Measurements from ENCODE around the gene ASF1B. TPM values are rescaled to one million over a fixed set of nuclear protein-coding genes. Genes with fewer than 3 reads are reported as not detected.
A peak's percentile ranks its signal among the peaks of the same experiment; 100 is the strongest.
"Not testable (repeated sequence)": the region's sequence is repeated elsewhere in the genome, so short reads cannot be mapped to it uniquely, and the experiment has no call there.

ASF1B gene
- 108 and 120 TPM in 2 replicates for total RNA-seq (2014; rRNA removed; shearing (Covaris generic))

DNA sequence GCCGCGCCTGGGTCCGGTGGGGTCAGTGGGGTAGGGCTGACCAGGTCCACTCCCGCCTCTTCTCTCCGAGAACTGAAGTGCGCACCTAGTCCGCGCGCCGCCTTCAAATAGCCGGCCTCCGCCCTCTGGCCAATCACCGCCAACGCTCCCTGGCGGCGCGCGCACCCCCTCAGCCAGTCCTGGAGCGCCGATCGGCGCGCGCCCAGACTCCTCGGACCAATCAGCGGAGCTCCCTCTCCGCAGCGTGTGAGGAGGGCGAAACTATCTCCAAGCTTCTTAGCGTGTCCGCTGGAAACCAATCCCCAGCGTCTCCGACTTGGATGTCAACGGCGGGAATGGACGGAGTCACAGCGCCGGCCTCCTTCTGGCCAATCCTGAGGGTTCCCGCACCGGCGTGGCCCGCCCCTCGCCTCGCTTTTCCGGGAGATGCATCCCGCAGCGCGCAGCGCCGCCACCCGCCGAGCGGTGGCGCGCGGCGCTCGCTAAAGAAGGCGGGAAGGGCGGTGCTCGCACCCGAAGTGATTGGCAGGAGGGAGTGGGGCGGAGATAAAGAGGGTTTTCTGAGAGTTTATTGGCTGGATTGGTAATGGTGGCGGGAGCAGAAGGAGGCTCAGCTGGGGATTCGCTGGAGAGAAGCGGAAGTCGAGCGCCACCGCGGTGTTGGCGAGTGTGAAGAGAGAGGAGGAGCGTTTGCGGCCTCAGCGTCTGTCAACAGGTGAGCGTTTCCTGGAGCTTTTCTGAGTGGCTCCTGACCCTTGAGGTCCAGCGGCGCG is at the start of gene ASF1B:
ASF1B (minus strand) TSS at position 81 of the 773 bp plus-strand sequence. CDS start 133 bp downstream, outside the sequence.
- in situ Hi-C loops (cut with HindIII; ENCODE audit: low sequenced_read_pairs): no loop called here
- peak; percentile 100 for DNase-seq (ENCODE audit: low spot score)

DNA sequence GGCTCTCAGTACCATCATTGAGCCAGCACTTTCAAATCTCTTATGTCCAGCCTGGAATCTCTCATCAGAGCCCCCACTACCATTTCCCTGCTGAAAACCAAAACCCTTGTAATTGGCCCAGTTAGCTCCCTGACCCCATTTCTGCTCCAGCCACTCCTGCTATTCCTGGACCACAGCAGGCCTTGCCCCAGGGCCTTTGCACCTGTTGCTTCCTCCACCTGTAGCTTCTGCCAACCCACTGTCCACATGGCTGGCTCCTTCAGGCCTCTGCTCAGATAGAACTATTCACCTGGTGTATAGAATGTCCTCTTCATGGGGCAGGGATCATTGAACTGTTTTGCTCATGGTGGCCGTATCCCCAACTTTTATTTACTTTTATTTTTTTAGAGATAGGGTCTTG is 49.3 kb upstream of the ASF1B start:
- in situ Hi-C loops (cut with HindIII; ENCODE audit: low sequenced_read_pairs); DNase-seq (ENCODE audit: low spot score): not testable (repeated sequence)

DNA sequence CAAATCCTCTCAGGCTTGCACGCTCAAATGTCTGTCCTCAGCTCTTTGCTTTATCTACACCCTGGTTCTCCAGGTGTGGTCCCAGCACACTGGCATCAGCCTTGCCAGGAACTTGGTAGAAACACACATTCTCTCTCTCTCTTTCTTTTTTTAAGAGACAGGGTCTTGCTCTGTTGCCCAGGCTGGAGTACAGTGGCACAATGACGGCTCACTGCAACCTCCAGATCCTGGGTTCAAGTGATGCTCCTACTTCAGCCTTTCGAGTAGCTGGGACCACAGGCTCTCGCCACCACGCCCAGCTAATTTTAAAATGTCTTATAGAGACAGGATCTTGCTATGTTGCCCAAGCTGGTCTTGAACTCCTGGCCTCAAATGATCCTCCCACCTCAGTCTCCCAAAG is 48.8 kb upstream of the ASF1B start:
- in situ Hi-C loops (cut with HindIII; ENCODE audit: low sequenced_read_pairs): no loop called here
- DNase-seq (ENCODE audit: low spot score): no peak

DNA sequence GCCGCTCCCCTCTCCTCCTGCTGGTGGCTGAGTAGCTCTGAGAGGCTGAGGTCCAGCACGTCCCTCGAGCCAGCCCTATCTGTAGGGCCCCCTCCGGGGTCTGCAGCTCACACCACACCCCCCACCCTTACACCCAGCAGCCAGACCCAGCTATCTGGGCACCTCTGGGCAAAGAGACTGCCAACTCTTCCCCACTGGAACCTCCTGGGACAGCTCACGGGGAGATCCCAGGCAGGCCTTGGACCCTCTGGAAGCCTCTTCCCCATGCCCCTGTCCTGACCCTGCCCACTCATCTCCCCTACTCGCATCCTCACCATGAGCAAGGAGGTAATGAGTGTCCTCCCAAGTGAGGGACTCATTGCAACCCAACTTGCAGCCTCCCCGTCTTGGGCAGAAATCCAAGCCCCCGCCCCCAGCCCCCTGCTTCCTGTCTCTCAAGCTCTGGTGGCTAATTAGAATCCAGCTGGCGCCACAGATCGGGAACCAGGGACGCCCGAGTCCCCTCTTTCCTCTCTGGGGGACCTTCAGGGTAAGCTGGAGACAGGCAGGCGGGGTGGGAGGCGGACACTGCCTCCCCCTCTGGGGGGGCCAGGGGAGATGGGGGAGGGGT is 47.5 kb upstream of the ASF1B start:
- DNase-seq (ENCODE audit: low spot score): no peak
- in situ Hi-C loops (cut with HindIII; ENCODE audit: low sequenced_read_pairs): no loop called here

DNA sequence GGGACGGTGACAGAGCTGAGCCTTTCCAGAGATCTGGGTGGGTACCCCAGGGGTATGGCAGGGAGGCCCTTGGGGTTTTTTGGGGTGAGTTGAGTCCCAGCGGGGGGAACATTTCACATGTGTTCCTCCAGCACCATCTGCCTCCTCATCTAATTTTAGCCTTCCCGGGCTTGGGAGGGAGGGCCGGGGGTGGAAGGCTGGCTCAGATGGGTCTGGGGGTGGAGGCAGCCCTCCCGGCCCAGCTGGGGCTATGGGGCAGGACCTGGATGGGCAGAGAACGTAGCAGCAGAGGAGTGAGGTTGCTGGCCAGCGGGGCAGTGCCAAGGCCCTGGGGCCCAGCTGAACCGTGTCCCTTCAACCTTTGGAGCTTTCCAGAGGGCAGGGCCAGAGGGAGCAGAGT is 46.1 kb upstream of the ASF1B start:
- DNase-seq (ENCODE audit: low spot score): peak; percentile 58
- in situ Hi-C loops (cut with HindIII; ENCODE audit: low sequenced_read_pairs): no loop called here

DNA sequence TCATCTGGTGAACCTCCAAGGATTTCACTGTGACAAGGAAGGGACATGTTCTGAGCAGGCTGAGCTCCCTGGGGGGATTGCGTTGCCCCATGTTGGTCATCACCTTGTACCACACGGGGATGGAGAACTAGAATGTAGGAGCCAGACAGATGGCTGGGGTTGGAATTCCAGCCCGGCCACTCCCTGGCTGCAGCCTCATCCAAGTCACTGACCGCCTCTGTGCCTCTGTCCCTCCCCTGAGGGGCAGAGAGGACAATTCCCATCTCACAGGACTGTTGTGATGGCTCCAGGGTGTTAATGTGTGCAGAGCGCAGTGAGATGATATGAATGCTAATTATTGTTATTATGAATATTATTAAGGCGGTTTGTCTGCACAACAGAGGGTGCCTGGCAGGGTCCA is 45.5 kb upstream of the ASF1B start:
- peak; percentile 82 for DNase-seq (ENCODE audit: low spot score)
- in situ Hi-C loops (cut with HindIII; ENCODE audit: low sequenced_read_pairs): no loop called here

DNA sequence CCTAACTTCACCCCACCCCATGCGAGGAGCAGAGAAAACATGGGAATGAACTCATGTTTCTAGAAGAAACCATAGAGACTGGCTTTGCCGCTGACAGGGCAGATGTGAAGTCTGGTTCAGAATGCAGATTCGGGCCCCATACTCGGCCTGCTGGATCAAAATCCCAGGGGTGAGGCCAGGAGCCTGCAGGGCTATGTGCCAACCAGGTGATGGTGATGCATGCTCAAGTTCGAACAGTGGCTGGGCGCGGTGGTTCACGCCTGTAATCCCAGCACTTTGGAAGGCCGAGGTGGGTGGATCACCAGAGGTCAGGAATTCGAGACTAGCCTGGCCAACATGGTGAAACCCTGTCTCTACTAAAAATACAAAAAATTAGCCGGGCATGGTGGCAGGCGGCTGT is 44.8 kb upstream of the ASF1B start:
- in situ Hi-C loops (cut with HindIII; ENCODE audit: low sequenced_read_pairs): not testable (repeated sequence)

DNA sequence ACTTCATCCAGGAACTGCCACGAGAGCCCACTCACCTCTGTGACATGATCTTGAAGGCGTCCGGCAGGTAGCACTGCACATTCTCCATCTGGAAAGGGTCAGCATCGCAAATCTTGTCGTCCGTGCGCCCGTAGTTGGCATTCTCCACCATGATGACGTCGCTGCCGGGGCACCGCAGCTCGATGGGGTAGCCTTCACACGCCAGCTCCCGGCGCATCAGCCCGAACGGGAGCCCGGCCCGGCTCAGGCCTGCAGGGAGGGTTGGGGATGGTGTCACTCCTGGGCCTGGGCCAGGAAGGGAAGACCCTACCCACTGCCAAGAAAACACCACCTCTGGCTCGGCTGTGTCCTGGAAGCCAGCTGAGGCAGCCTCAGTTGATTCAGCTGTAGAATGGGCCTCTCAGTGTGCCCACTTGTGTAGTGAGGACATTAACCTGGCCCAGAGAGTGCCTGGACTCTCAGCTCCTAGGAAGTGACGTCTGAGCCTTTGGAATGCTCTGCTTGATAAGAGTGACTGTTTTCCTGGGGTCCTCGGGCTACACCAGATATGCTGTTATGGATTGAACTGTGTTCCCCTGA is 41.2 kb upstream of the ASF1B start:
- in situ Hi-C loops (cut with HindIII; ENCODE audit: low sequenced_read_pairs): no loop called here

More for the DNA sequence above, 44.8 kb upstream of the ASF1B start:
- not testable (repeated sequence) for DNase-seq (ENCODE audit: low spot score)

DNA sequence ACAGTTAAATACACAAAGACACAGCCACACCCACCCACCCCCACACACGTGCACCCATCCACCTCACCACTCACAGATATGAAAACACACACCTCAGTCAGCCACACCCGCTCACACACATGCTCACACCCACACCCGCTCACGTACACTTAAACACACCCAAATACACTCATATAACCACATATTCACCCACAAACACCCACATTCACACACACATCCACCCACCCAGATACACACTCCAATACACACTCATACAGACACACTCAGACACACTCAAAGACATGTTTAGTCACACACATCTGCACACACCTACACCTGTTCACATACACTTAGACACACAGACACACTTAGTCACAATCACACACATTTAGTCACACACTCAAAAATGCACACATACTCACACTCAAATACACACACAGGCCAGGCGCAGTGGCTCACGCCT is 39.0 kb upstream of the ASF1B start:
- in situ Hi-C loops (cut with HindIII; ENCODE audit: low sequenced_read_pairs): no loop called here
- DNase-seq (ENCODE audit: low spot score): no peak

More for the DNA sequence above, 41.2 kb upstream of the ASF1B start:
- DNase-seq (ENCODE audit: low spot score): no peak

DNA sequence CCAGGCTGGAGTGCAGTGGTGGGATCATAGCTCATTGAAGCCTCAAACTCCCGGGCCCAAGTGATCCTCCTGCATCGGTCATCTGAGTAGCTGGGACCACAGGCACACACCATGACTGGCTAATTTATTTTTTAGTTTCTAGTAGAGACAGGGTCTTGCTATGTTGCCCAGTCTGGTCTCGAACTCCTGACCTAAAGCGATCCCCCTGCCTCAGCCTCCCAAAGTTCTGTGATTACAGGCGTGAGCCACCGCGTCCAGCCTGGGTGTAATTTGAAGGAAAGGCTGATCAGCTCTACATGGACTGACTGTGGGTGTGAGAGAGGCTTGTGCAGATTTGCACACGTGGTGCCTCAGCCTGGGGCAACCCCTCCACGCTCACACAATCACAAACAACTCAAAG is 38.5 kb upstream of the ASF1B start:
- in situ Hi-C loops (cut with HindIII; ENCODE audit: low sequenced_read_pairs): no loop called here
- DNase-seq (ENCODE audit: low spot score): no peak

DNA sequence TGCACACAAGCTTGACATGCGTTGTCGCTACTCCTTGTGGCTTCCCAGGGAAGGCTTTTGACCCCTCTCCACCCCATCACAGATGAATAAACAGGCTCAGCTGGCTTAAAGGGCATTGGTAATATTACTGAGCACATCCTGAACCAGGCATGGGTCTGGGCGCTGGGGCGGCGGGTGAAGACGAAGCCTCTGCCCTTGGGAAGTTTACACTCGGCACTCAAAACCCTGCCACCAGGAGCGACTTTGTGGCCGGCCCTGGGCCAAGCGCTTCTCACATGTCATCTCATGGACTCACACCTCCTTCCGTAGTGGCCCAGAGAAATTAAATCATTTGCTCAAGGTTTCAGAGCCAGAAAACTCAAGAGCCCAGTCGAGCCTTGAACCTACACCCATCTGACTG is 32.6 kb upstream of the ASF1B start:
- DNase-seq (ENCODE audit: low spot score): no peak
- in situ Hi-C loops (cut with HindIII; ENCODE audit: low sequenced_read_pairs): no loop called here

DNA sequence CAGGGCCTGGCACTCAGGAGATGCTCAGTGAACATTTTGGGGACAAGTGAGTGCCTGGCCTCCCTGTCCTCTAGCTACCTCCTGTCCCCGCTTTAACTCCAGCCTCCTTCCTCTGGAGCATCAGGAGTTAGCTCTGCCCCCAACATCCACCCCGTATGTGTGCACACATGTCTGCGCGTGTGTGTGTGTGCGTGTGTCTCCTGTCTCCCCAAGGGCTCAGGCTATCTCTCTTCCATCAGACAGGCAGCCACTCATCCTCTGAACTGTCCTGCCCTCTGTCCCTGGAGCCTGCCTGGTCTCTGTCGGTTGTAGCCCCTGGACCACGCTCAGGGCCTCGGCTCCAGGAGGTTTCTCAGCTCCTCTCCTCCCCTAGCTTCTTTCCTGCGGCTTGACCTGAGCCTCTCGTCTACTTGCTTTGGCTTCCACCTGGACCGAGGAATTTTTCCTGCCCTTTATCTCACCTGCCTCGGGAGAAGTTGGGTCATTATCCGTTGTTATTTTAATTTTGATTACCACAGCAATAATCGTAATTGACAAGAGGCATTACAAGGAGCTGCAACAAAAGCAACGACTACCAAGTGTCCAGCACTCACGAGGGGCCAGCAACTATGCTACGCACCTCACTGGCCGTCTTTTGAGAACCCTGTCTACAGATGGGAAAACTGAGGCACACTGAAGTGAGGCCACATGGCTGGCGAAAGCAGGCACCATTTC is 32.0 kb upstream of the ASF1B start:
- no peak for DNase-seq (ENCODE audit: low spot score)

DNA sequence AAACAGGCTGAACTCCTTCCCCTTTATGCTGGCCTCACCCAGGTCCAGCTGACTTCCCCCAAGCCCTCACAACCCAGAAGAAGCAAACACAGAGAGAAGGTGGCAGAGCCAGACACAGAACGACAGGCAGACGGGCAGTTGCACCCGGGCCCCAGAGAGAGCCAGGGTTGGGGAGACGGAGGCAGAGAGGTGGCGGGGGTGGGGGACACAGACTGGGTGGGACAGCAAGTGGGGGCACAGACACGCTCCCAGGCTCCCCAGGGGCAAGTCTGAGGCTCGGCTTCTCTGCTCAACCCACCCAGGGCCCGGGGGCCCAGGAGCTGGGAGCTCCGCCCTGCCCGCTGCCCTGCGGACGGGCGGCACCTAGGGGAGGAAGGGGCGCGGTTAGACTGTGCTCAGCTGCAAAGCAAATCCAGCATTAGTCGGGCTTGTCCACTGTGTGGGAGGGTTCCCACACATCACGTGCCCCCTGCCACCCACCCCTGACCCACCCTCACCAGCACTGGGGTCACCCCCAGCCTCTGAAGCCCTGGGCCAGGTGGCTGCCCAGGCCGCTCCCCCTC is 31.3 kb upstream of the ASF1B start:
- in situ Hi-C loops (cut with HindIII; ENCODE audit: low sequenced_read_pairs): no loop called here
- no peak for DNase-seq (ENCODE audit: low spot score)

More for the DNA sequence above, 32.0 kb upstream of the ASF1B start:
- in situ Hi-C loops (cut with HindIII; ENCODE audit: low sequenced_read_pairs): no loop called here

DNA sequence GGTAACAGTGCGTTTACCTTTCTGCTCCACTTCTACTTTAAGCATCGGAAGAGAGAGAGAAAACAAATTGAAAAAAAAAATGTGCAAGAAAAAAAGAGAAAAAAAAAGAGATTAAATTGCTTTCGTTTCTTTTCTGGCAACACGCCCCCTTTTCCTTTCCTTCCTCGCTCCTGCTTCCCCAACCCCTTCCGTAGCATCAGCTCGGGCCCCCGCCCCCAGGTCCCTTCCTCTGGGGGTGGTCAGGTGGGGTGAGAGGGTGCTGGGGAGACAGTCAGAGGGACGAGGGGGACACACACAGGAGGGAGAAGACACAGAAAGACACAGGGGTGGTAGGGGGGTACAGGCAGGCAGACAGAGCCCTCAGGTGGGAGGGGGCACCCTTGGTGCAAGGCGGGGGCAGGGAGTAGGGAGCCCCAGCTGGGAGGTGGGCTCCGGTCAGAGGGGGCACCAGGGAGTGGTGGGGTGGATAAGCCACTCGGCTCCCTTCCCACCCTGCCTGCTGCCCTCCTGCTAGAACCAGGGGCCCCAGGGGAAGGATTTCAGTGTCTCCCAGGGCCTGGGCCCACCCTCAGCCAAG is 30.7 kb upstream of the ASF1B start:
- no peak for DNase-seq (ENCODE audit: low spot score)
- in situ Hi-C loops (cut with HindIII; ENCODE audit: low sequenced_read_pairs): no loop called here

DNA sequence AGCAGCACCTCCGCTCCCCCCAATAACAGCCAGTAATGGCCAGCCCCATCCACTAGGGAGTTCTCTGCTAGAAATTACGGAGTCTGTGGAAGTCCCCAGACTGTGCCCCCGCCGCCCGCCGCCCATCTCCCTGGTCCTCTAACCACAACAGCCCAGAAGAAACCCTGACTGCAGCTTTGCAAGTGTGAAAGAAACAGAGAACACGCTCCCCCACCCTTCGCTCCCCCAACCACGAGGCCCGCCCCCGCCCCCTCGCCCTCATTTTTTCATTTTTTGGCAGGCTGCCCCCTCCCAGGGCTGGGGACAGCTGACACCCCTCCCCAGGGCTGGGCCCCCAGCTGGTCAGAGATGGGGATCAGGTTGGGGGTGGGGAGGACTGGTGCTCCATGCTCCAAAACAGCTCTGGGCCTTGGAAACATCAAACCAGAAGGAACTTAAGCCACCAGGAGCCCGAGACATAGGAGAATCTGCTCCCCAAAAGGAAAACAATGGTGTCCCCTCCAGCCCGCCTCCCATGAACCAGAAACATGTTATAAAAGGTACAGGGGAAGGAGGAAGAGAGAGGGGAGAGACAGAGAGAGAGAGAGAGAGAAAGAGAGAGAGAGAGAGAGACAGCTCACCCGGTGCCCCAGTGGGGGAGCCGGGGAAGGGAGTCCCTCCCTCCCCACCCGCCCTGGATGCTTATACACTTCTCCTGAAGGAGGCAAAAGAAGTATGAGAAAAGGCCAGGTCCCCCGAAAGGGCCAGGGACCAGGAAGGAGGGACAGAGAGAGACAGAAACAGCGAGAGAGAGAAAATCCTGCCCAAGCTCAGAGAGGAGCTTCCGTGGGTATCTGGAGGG is 29.8 kb upstream of the ASF1B start:
- in situ Hi-C loops (cut with HindIII; ENCODE audit: low sequenced_read_pairs): no loop called here
- no peak for DNase-seq (ENCODE audit: low spot score)

DNA sequence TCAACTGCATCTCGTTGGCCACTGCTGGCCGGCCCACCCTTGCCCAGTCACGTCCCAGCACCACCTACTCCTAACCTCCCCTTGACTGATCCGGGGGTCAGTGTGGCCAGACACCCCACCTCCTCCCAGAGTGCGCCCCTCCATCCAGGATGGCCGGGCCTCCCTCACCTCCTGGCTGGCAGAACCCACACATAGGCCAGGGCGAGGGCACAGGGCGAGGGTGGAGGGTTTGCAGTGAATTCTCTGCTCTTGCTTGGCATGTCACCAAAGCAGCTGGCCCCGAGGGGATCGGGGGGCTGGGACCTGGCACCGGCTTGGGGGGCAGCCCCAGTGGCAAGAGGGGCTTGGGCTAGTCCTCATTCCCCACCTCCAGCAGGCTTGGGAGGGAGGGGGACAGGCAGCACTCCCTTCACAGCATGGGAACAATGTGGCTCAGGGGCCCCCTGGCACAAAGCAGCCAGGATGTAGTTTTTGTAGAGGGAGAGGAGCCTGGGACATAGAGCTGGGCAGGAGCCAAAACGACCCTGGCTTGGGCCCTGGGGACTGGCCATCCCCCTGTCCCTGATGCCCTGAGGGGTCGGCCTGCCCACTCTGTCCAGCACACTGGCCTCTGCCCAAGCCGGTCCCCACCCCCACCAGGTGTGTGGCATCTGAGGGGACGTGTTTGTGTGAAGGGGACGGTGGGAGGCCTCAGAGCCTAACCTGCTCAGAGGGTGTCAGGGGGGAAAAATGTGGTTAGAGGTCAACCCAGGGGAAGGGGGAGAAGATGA is 28.5 kb upstream of the ASF1B start:
- in situ Hi-C loops (cut with HindIII; ENCODE audit: low sequenced_read_pairs): no loop called here
- DNase-seq (ENCODE audit: low spot score): no peak

DNA sequence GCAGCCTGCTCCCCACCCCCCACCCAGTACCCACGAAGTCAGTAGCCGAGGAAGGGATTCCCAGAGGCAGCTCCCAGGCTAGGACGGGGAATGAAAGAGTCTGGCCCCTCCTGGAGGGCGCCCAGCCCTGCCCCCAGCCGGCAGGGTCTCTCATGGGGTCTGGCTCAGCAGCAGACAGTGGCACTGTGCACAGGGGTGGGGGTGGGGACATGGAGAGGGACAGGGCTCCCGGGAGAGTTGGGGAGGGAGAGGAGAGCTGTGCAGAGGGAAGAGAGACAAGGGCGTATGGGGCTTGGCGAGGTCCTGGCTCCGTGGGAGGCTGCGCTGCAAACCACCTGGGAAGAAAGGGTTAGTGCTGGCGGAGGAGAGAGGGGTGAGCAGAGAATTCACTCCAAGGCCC is 27.7 kb upstream of the ASF1B start:
- in situ Hi-C loops (cut with HindIII; ENCODE audit: low sequenced_read_pairs): no loop called here
- no peak for DNase-seq (ENCODE audit: low spot score)

DNA sequence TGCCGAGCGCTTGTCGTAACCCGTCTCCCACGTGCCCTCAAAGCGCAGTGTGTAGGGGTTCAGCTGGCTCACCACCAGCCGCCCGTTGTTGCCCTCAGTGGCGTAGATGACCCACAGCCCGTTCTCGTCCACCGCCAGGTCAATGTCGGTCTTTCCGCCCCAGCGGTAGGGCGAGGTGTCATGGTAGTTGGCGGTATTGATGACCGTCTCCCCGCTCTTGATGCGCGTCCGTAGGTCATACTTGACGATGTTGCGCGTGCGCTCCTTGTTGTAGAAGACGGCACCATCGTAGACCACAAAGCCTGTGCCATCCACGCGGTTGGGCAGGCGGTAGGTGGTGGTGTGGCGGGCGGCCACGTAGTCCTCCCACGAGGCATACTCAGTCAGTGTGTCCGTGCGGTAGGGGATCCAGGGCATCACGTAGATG is 26.5 kb upstream of the ASF1B start:
- in situ Hi-C loops (cut with HindIII; ENCODE audit: low sequenced_read_pairs): no loop called here

More for the DNA sequence above, 26.5 kb upstream of the ASF1B start:
- DNase-seq (ENCODE audit: low spot score): no peak

Measured in G401 (cell line).